ENCODE data around the gene IPO4.

Gene IPO4

GRCh38 chr14:24133735-24134134, 54.9 kb downstream of the IPO4 start:
- TF ChIP-seq ZNF274 (IDR thresholded peaks at IDR 0.05; ENCODE audit: low read depth, low read length), result no peak
- no peak overlapping the region for H3K4me3 ChIP-seq (ENCODE audit: low read length)

GRCh38 chr14:24132976-24133375, 55.6 kb downstream of the IPO4 start:
- no peak for TF ChIP-seq ZNF274 (IDR thresholded peaks at IDR 0.05; ENCODE audit: low read depth, low read length)

GRCh38 chr14:24132061-24132685, 56.4 kb downstream of the IPO4 start:
- no peak overlapping the region for H3K4me3 ChIP-seq (ENCODE audit: low read length)
- TF ChIP-seq ZNF274 (IDR thresholded peaks at IDR 0.05; ENCODE audit: low read depth, low read length), result no peak

More at GRCh38 chr14:24132976-24133375, 55.6 kb downstream of the IPO4 start:
- H3K4me3 ChIP-seq (ENCODE audit: low read length), result no peak overlapping the region

GRCh38 chr14:24131549-24131966, 57.1 kb downstream of the IPO4 start:
- no peak overlapping the region for H3K4me3 ChIP-seq (ENCODE audit: low read length)

DNA sequence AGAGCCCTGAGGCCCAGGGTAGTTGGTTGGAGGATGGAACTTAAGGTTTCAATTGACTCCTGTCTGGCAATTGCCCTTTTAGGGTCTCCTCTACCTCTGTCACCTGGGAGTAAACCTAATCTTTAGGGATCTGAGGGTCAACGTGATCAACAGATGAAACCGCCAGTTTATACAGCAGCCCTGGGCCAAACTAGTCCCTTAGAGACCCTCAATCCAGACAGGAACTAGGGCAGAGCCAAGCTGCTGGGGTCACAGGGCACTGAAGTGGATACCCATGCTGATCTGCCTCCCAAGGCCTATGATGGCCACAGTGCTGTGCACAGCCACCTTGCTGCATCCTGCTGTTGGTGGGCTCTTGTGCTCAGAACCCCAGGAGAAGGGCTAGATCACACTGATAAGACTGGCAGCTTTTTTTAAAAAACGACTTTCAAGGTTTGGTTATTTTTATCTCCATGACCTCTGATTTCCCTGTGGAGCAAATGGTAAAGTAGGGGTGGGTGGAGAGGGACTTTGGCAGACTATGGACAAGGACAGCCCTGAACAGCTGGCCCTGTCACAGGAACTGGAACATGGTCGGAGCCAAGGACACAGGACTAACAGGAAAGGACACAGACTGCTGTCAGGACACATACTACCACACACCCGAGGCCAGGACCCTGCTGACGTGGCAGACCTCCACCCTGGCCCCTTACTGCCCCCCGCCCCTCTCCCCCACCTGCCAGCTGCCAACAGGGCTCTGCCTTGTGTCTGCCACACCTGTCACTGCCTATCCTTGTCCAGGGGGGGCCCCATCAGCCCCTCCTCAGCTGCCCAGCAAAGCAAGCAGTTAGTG, 57.7 kb downstream of the IPO4 start:
- no peak for TF ChIP-seq ZNF274 (IDR thresholded peaks at IDR 0.05; ENCODE audit: low read depth, low read length)
- H3K4me3 ChIP-seq (ENCODE audit: low read length), result no peak overlapping the region

More at GRCh38 chr14:24131549-24131966, 57.1 kb downstream of the IPO4 start:
- TF ChIP-seq ZNF274 (IDR thresholded peaks at IDR 0.05; ENCODE audit: low read depth, low read length), result no peak

DNA sequence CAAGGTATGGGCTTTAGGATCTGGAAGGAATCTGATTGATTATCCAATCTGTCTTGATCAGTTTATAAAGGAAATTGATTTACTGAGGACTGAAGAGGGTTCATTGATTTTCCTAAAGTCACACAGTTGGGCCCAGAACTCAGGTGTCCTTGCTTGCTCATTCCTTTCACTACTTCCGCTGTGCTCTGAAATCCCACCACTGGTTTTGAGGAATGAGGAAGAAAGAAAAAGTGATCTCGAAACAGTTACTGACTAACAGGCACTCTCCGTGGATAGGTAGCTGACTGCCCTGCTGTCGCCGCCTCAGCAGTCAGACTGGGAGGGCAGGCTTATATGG, 58.3 kb downstream of the IPO4 start, which contains the start of gene FITM1:
Gene FITM1 (plus strand): TSS at position 280 of the 337 bp plus-strand sequence. CDS start 905 bp downstream, outside the sequence.
- no peak for TF ChIP-seq ZNF274 (IDR thresholded peaks at IDR 0.05; ENCODE audit: low read depth, low read length)
- H3K4me3 ChIP-seq (ENCODE audit: low read length), result no peak within 1 kb of the TSS
